Measurements from ENCODE around the gene CFAP410. TPM values are rescaled to one million over a fixed set of nuclear protein-coding genes. Genes with fewer than 3 reads are reported as not detected.

The CFAP410 gene
- total and polyA plus RNA-seq, 2 of the 13 experiments (the other 11 are each of a cell fraction or from before 2014, with no cell fraction given): 8.0 to 20.1 TPM

GRCh38 chr21:44315691-44316203 is 23.4 kb downstream of the CFAP410 start (continued):
- TF ChIP-seq, protein P1, sequence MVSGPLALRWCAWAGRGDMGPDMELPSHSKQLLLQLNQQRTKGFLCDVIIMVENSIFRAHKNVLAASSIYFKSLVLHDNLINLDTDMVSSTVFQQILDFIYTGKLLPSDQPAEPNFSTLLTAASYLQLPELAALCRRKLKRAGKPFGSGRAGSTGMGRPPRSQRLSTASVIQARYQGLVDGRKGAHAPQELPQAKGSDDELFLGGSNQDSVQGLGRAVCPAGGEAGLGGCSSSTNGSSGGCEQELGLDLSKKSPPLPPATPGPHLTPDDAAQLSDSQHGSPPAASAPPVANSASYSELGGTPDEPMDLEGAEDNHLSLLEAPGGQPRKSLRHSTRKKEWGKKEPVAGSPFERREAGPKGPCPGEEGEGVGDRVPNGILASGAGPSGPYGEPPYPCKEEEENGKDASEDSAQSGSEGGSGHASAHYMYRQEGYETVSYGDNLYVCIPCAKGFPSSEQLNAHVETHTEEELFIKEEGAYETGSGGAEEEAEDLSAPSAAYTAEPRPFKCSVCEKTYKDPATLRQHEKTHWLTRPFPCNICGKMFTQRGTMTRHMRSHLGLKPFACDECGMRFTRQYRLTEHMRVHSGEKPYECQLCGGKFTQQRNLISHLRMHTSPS (CRISPR knock-in tag; IDR thresholded peaks at IDR 0.05; ENCODE audit: low read depth): no peak
- TF ChIP-seq FOSL1 (CRISPR knock-in tag; IDR thresholded peaks at IDR 0.05; ENCODE audit: borderline replicate concordance) (no peak), RXRA (CRISPR knock-in tag; IDR thresholded peaks at IDR 0.05) (0 out of 2 replicates have a peak, but pooled peaks have one; percentile 13), TCF12 (IDR thresholded peaks at IDR 0.05) (no peak), TCF12 (CRISPR knock-in tag; IDR thresholded peaks at IDR 0.05) (no peak), ONECUT2 (CRISPR knock-in tag; IDR thresholded peaks at IDR 0.05) (no peak)

- no peaks in the 10 kb centered on the region for H3K79me2 ChIP-seq (ENCODE audit: insufficient read depth, low read length)
- no peak overlapping the region for H3K9ac ChIP-seq (ENCODE audit: insufficient read depth, low read depth, low read length)
- FAIRE-seq (no peak), DNase-seq (ENCODE audit: low spot score) (no peak), ATAC-seq (no peak)
- no peak overlapping the region for H3K4me2 ChIP-seq (ENCODE audit: low read depth, low read length)
- H2AFZ ChIP-seq (ENCODE audit: low read length): no peak overlapping the region
- BruUV-seq (replicated peaks): no TSS peak
- intact Hi-C loops (cut with micrococcal nuclease; ENCODE audit: unreplicated experiment): no loop called here
- POLR2A ChIA-PET: no interaction called here
- CTCF ChIA-PET (ENCODE audit: low intra/inter-chr PET ratio, low total read pairs): no interaction called here
- in situ Hi-C loops (cut with HindIII; ENCODE audit: extremely low pct_ligation_motif_present, low pct_unique_long_range_greater_than_20kb): no loop called here
- no peak overlapping the region for H3K27ac ChIP-seq (ENCODE audit: extremely low read length, insufficient read depth, low read length)
- H3K4me3 ChIP-seq (replicated peaks in 1 of 3; ENCODE audit: insufficient read depth in 1 of 3, low read depth in 2 of 3, low read length in 3 of 3): no peak overlapping the region
- peaks cover 43 to 62% of the 10 kb centered on the region in 2 experiments; a peak in 4 of 5 replicates for H3K36me3 ChIP-seq (replicated peaks in 1 of 2; ENCODE audit: control insufficient read depth in 1 of 2, insufficient read depth in 2 of 2, low read length in 2 of 2)
- H3K9me3 ChIP-seq (ENCODE audit: low read length): no peaks in the 10 kb centered on the region
- no peaks in the 10 kb centered on the region for H3K27me3 ChIP-seq (ENCODE audit: control insufficient read depth in 1 of 2, insufficient read depth in 2 of 2, low read length in 2 of 2)
- no peaks in the 10 kb centered on the region for H3K4me1 ChIP-seq (ENCODE audit: insufficient read depth, low read length)
- 100% methylated on average over 3 of the region's 11 CpGs for WGBS (ENCODE audit: low lambda C conversion rate)
- H4K20me1 ChIP-seq (ENCODE audit: insufficient read depth, low read length): 0 out of 2 replicates have a peak, but pooled peaks cover 3% of the 10 kb centered on the region
- TF ChIP-seq LCORL (IDR thresholded peaks at IDR 0.05) (no peak), LCORL (CRISPR knock-in tag; IDR thresholded peaks at IDR 0.05) (no peak), ZNF550 (CRISPR knock-in tag; IDR thresholded peaks at IDR 0.05; ENCODE audit: borderline replicate concordance) (no peak), NR2C2 (CRISPR knock-in tag; IDR thresholded peaks at IDR 0.05; ENCODE audit: borderline replicate concordance) (no peak), IRF1 (CRISPR knock-in tag; IDR thresholded peaks at IDR 0.05; ENCODE audit: low read depth) (no peak), NFAT5 (CRISPR knock-in tag; IDR thresholded peaks at IDR 0.05) (no peak), SAP130 (CRISPR knock-in tag; IDR thresholded peaks at IDR 0.05; ENCODE audit: low read depth) (no peak), ATM (IDR thresholded peaks at IDR 0.05; ENCODE audit: borderline replicate concordance) (no peak), ZNF782 (CRISPR knock-in tag; IDR thresholded peaks at IDR 0.05; ENCODE audit: borderline replicate concordance) (no peak), MEIS1 (CRISPR knock-in tag; IDR thresholded peaks at IDR 0.05; ENCODE audit: borderline replicate concordance) (no peak), SUZ12 (IDR thresholded peaks at IDR 0.05; ENCODE audit: low read depth, low read length) (no peak)
Observed at GRCh38 chr21:44314561-44314960, 24.6 kb downstream of the CFAP410 start.
